HCT116 (cell line): ENCODE results near the gene APOD.

Experiments
- CEBPB ChIP-seq: IDR thresholded peaks from 2 replicates; pipeline ENCODE4 v1.6.1; 2012; ENCODE audit warnings: low read depth
- CTCF ChIP-seq, 3 experiments: fragments of 200-600 bp in 1 of 3; sonication (generic) in 1 of 3; IDR thresholded peaks in 2 of 3; conservative IDR thresholded peaks in 1 of 3; 2 replicates each; pipeline ENCODE4 v1.5.1; 2012 to 2017; ENCODE audit warnings: low read depth in 2 of 3, low read length in 2 of 3, antibody characterized with exemption in 1 of 3, borderline replicate concordance in 1 of 3, control low read depth in 1 of 3, mild to moderate bottlenecking in 1 of 3, mixed read lengths in 1 of 3, mixed run types in 1 of 3, moderate library complexity in 1 of 3; ENCODE audit not compliant: insufficient read depth in 1 of 3
- EGR1 ChIP-seq: IDR thresholded peaks from 2 replicates; pipeline ENCODE4 v1.6.1; 2012; ENCODE audit warnings: low read depth
- EZH2 ChIP-seq: fragments of 200-600 bp; sonication (generic); IDR thresholded peaks from 2 replicates; pipeline ENCODE4 v1.6.1; 2017; ENCODE audit warnings: antibody characterized with exemption, mixed run types
- EZH2phosphoT487 ChIP-seq: fragments of 200-600 bp; IDR thresholded peaks from 2 replicates; pipeline ENCODE4 v1.6.1; 2018; ENCODE audit warnings: antibody characterized with exemption, borderline replicate concordance
- POLR2A ChIP-seq: IDR thresholded peaks from 2 replicates; pipeline ENCODE4 v1.7.0; 2011; ENCODE audit warnings: borderline replicate concordance; ENCODE audit not compliant: insufficient read depth, insufficient read length; ENCODE audit errors: extremely low read depth
- POLR2AphosphoS5 ChIP-seq: IDR thresholded peaks from 2 replicates; pipeline ENCODE4 v1.6.1; 2011; ENCODE audit warnings: mild to moderate bottlenecking, low read depth, low read length, moderate library complexity
- SIN3A ChIP-seq: IDR thresholded peaks from 2 replicates; pipeline ENCODE4 v1.6.1; 2012; ENCODE audit warnings: low read depth
- SP1 ChIP-seq: IDR thresholded peaks from 2 replicates; pipeline ENCODE4 v1.6.1; 2012; ENCODE audit warnings: low read depth
- YY1 ChIP-seq: IDR thresholded peaks from 2 replicates; pipeline ENCODE4 v1.6.1; 2011; ENCODE audit warnings: low read length, low read depth, moderate library complexity, mild to moderate bottlenecking; ENCODE audit not compliant: insufficient replicate concordance; ENCODE audit errors: extremely low read depth
- ZFX ChIP-seq: fragments of 450-650 bp; IDR thresholded peaks from 2 replicates; pipeline ENCODE4 v1.6.1; 2017
- ZNF274 ChIP-seq: fragments of 200-500 bp; sonication (Bioruptor generic); IDR thresholded peaks from 2 replicates; pipeline ENCODE4 v1.6.1; 2014; ENCODE audit warnings: mild to moderate bottlenecking, low read depth, low read length, inconsistent platforms
- TF ChIP-seq, protein P1 (sequence below): IDR thresholded peaks from 2 replicates; pipeline ENCODE4 v1.6.1; 2012

DNA sequence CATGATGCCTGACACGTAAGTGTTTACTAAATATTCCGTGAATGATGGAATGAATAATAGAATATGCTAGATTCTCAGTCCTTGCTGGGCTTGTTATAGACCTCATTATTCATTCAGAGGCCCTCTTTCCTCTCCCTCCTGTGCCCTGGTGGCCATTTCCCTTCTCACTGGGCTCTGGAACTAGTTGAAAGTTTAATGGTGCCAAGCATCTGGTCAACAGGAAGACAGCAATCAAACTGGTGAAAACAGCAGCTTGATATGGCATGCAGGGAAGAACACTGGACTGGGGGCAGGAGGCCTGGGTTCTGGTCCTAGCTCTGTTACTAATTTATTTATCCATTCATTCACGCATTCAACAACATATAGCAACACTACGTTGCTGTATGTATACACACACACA lies 3.7 kb upstream of the APOD start:
- no peak for TF ChIP-seq ZFX
- no peak for TF ChIP-seq CTCF (IDR thresholded peaks at IDR 0.05 in 2 of 3, conservative IDR thresholded peaks at IDR 0.05 in 1 of 3; ENCODE audit: borderline replicate concordance in 1 of 3, insufficient read depth in 1 of 3, low read depth in 2 of 3, low read length in 2 of 3)
- no peak for TF ChIP-seq SP1
- TF ChIP-seq EZH2phosphoT487, result no peak
- TF ChIP-seq POLR2AphosphoS5, result no peak
- no peak for TF ChIP-seq POLR2A
- TF ChIP-seq ZNF274, result no peak
- TF ChIP-seq, protein P1, sequence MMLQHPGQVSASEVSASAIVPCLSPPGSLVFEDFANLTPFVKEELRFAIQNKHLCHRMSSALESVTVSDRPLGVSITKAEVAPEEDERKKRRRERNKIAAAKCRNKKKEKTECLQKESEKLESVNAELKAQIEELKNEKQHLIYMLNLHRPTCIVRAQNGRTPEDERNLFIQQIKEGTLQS, result no peak
- no peak for TF ChIP-seq SIN3A
- no peak for TF ChIP-seq CEBPB
- no peak for TF ChIP-seq EGR1
- no peak for TF ChIP-seq EZH2
- no peak for TF ChIP-seq YY1
